Hepatocyte (in vitro differentiated cells): ENCODE measurements around the gene DHTKD1. TPM values are rescaled to one million over a fixed set of nuclear protein-coding genes. Genes with fewer than 3 reads are reported as not detected.
"Not testable (repeated sequence)": the region's sequence is repeated elsewhere in the genome, so short reads cannot be mapped to it uniquely, and the experiment has no call there.

Experiments used
- DNase-seq: peaks from one replicate; pipeline ENCODE4 v3.0.0-alpha.2; 2016; ENCODE audit warnings: low spot score
- H2AFZ ChIP-seq: fragments of 200-600 bp; sonication (generic); 2 replicates; pipeline ENCODE4 v1.6.0; 2016; ENCODE audit warnings: antibody characterized with exemption, mild to moderate bottlenecking
- H3K27ac ChIP-seq: fragments of 200-600 bp; sonication (generic); 2 replicates; pipeline ENCODE4 v1.5.1; 2016; ENCODE audit warnings: mild to moderate bottlenecking
- H3K27me3 ChIP-seq: fragments of 200-600 bp; sonication (generic); 2 replicates; pipeline ENCODE4 v1.6.1; 2016
- H3K36me3 ChIP-seq: fragments of 200-600 bp; sonication (generic); replicated peaks from 2 replicates; pipeline ENCODE4 v1.5.1; 2016; ENCODE audit warnings: low read depth; ENCODE audit not compliant: insufficient read depth
- H3K4me1 ChIP-seq: fragments of 200-600 bp; sonication (generic); 2 replicates; pipeline ENCODE4 v1.5.1; 2016; ENCODE audit warnings: mild to moderate bottlenecking, moderate library complexity; ENCODE audit not compliant: insufficient read depth
- H3K4me2 ChIP-seq: fragments of 200-600 bp; sonication (generic); 2 replicates; pipeline ENCODE4 v1.6.0; 2016
- H3K4me3 ChIP-seq: fragments of 200-600 bp; sonication (generic); 2 replicates; pipeline ENCODE4 v1.5.1; 2016; ENCODE audit warnings: mild to moderate bottlenecking
- H3K79me2 ChIP-seq: fragments of 200-600 bp; sonication (generic); 2 replicates; pipeline ENCODE4 v1.6.0; 2017; ENCODE audit warnings: mild to moderate bottlenecking
- H3K9me2 ChIP-seq: fragments of 200-600 bp; sonication (generic); replicated peaks from 2 replicates; pipeline ENCODE4 v1.6.0; 2017; ENCODE audit warnings: mild to moderate bottlenecking; ENCODE audit not compliant: insufficient read depth
- H3K9me3 ChIP-seq: fragments of 200-600 bp; sonication (generic); 2 replicates; pipeline ENCODE4 v1.5.1; 2016; ENCODE audit warnings: low read depth, mild to moderate bottlenecking
- H4K20me1 ChIP-seq: fragments of 200-600 bp; sonication (generic); 2 replicates; pipeline ENCODE4 v1.6.0; 2016; ENCODE audit warnings: mild to moderate bottlenecking; ENCODE audit not compliant: insufficient read depth, poor library complexity, severe bottlenecking
- CTCF ChIP-seq: fragments of 200-600 bp; sonication (generic); IDR thresholded peaks from 2 replicates; pipeline ENCODE4 v1.5.1; 2016; ENCODE audit warnings: antibody characterized with exemption, mild to moderate bottlenecking; ENCODE audit not compliant: poor library complexity
- EZH2 ChIP-seq: fragments of 200-600 bp; sonication (generic); IDR thresholded peaks from 2 replicates; pipeline ENCODE4 v1.6.1; 2016; ENCODE audit warnings: antibody characterized with exemption, mild to moderate bottlenecking, borderline replicate concordance
- EZH2phosphoT487 ChIP-seq: fragments of 200-600 bp; sonication (generic); IDR thresholded peaks from one replicate; pipeline ENCODE4 v1.6.1; 2018; ENCODE audit warnings: antibody characterized with exemption, mild to moderate bottlenecking, low read depth, moderate library complexity; ENCODE audit not compliant: unreplicated experiment, severe bottlenecking
- WGBS: methylation state at CpG from one replicate; pipeline ENCODE4 v1.1.6; 2016; ENCODE audit warnings: low lambda C conversion rate; ENCODE audit errors: missing lambda C conversion rate; 5-methylcytosine and 5-hydroxymethylcytosine counted together
- microRNA counts: library from miRNA; unstranded; fragments of <30 nt; microRNA quantifications from one replicate; lab custom pipeline; 2017
- microRNA-seq: library from miRNA; unstranded; fragments of <30 nt; microRNA quantifications from one replicate; pipeline ENCODE4, GENCODE V29; 2017
- polyA plus RNA-seq: library from polyadenylated mRNA; unstranded; fragments of >200 nt; fragmentation: Nextera tagmentation; extraction: Ambion mirVana; gene quantifications from 2 replicates; pipeline ENCODE4 v1.2.1, GENCODE V29; 2016
- small RNA-seq: library from RNA; depleted of rRNA; stranded (forward); fragments of <200 nt; gene quantifications from one replicate; pipeline ENCODE3, GENCODE V24; 2014
- total RNA-seq: library from RNA; depleted of rRNA; stranded (reverse); fragments of >200 nt; gene quantifications from 2 replicates; pipeline ENCODE4 v1.2.3, GENCODE V29; 2014

DHTKD1 gene
- total and polyA plus RNA-seq, 2 experiments from 2014 or later: 22.8 to 23.8 TPM

- H4K20me1 ChIP-seq: no peaks in the 10 kb centered on the region
- no peaks in the 10 kb centered on the region for H3K27me3 ChIP-seq
- no peak overlapping the region for H2AFZ ChIP-seq
- no peak overlapping the region for H3K4me3 ChIP-seq
- H3K9me2 ChIP-seq: no peaks in the 10 kb centered on the region
- no peak for DNase-seq
- H3K36me3 ChIP-seq: no peaks in the 10 kb centered on the region
- WGBS: 85% methylated on average over 6 of the region's 6 CpGs
- H3K79me2 ChIP-seq: no peaks in the 10 kb centered on the region
- H3K9me3 ChIP-seq: no peaks in the 10 kb centered on the region
- no peak overlapping the region for H3K27ac ChIP-seq
- no peaks in the 10 kb centered on the region for H3K4me1 ChIP-seq
- TF ChIP-seq CTCF (no peak), EZH2 (no peak), EZH2phosphoT487 (no peak)
- H3K4me2 ChIP-seq: no peak overlapping the region
Observed at GRCh38 chr10:12165999-12166775, 97.4 kb downstream of the DHTKD1 start.

- H2AFZ ChIP-seq, H3K9me3 ChIP-seq, H3K4me1 ChIP-seq, H3K27me3 ChIP-seq, H3K9me2 ChIP-seq, H3K79me2 ChIP-seq, DNase-seq, H3K36me3 ChIP-seq, H3K4me2 ChIP-seq, H3K27ac ChIP-seq, H3K4me3 ChIP-seq, H4K20me1 ChIP-seq: not testable (repeated sequence)
- WGBS: 97% methylated on average over 6 of the region's 6 CpGs
Observed at GRCh38 chr10:12171512-12171911, 102.8 kb downstream of the DHTKD1 start.

MicroRNAs encoded within 50 kb of the gene (microRNA counts, 767-probe panel; counts per million panel counts)
- 995 counts per million, percentile 2 among the panel's probes with 10 or more counts for microRNA hsa-miR-548ak (lab: Ali Mortazavi, UCI)

Small RNAs within 50 kb of the gene (microRNA-seq; reads per million reads assigned to microRNA genes)
- gene MIR548AK: not detected

Small RNAs within 50 kb of the gene (small RNA-seq; reads per million reads assigned to genes)
- gene MIR548AK (not detected), gene RNU6-88P (not detected)

Other genes starting within 250 kb of the DHTKD1 start
- 7.2 and 13.3 TPM in 2 replicates for gene PROSER2, start 245.6 kb upstream of the DHTKD1 start, total RNA-seq
- gene PROSER2, start 245.6 kb upstream of the DHTKD1 start, polyA plus RNA-seq: 24.3 and 39.9 TPM in 2 replicates
- gene UPF2, start 26.1 kb upstream of the DHTKD1 start, total RNA-seq: 14.5 and 15.1 TPM in 2 replicates
- gene UPF2, start 26.1 kb upstream of the DHTKD1 start, polyA plus RNA-seq: 12.3 and 12.9 TPM in 2 replicates
- gene SEC61A2, start 60.7 kb downstream of the DHTKD1 start, total RNA-seq: 11.1 and 13.7 TPM in 2 replicates
- 9.2 and 12.2 TPM in 2 replicates for gene SEC61A2, start 60.7 kb downstream of the DHTKD1 start, polyA plus RNA-seq
- gene NUDT5, start 126.9 kb downstream of the DHTKD1 start, total RNA-seq: 54.0 and 54.9 TPM in 2 replicates
- gene NUDT5, start 126.9 kb downstream of the DHTKD1 start, polyA plus RNA-seq: 80.9 and 85.1 TPM in 2 replicates
- 84.4 and 104 TPM in 2 replicates for gene CDC123, start 127.2 kb downstream of the DHTKD1 start, total RNA-seq
- 92.3 and 100 TPM in 2 replicates for gene CDC123, start 127.2 kb downstream of the DHTKD1 start, polyA plus RNA-seq